ENCODE results near the gene HECTD2.
"Not testable (repeated sequence)": the region's sequence is repeated elsewhere in the genome, so short reads cannot be mapped to it uniquely, and the experiment has no call there.

The HECTD2 gene

DNA sequence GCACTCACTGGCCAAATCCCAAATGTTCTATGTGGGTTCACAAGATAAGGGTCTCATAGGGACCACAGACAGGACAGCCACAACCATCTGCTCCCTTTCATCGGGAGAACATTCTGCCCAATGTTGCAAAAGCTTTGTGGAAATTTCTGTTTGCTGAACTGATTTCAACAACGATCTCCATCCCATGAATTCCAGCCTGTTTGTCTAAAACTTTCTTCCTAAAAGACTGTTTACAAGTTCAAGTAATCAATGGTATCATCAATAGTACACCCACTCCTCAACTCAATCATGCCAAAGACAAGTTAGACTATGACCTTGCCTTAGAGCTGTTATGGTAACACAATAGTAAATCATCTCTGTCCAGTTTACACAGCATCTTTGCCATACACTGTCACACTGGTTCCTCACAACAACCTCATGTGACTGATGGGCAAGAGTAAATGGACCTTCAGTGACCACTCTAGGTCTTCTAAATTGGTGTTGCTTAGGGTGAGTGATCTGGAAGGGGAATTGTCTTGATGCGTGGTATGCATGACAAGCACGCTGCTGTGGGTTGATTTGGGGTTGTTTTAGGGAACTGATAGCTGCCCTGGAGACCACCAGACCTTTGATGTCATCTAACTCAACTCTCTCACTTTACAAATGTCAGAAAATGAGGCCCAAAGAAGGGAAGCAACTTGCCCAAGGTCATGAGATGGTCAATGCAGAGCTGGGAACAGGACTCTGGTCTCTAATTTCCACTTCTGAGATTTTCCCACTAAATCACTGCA, 127.7 kb downstream of the HECTD2 start:
- DNase-seq (ENCODE audit: low spot score): no peak

DNA sequence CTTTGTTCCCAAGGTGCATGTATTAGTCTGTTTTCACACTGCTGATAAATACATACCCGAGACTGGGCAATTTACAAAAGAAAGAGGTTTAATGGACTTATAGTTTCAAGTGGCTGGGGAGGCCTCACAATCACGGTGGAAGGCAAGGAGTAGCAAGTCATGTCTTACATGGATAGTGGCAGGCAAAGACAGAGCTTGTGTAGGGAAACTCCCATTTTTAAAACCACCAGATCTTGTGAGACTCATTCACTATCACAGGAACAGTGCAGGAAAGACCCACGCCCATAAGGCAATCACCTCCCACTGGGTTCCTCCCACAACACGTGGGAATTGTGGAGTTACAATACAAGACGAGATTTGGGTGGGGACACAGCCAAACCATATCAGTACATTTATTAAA, 129.8 kb downstream of the HECTD2 start:
- DNase-seq (ENCODE audit: low spot score): no peak

DNA sequence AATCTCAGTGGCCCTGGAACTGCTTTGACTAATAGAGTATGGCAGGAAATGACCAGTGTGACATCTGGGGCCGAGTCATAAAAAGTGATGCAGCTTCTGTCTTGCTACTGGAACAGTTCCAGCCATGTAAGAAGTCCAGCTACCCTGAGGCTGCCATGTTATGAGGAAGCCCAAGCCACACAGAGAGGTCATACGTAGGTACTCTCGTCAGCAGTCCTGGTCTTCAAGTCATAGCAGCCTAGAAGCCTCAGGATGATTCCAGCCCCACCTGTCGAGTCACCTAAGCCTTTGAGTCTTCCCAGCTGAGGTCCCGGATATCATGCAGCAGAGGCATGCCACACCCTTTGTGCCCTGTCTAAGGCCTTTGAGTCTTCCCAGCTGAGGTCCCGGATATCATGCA, 130.6 kb downstream of the HECTD2 start:
- DNase-seq (ENCODE audit: low spot score): no peak

DNA sequence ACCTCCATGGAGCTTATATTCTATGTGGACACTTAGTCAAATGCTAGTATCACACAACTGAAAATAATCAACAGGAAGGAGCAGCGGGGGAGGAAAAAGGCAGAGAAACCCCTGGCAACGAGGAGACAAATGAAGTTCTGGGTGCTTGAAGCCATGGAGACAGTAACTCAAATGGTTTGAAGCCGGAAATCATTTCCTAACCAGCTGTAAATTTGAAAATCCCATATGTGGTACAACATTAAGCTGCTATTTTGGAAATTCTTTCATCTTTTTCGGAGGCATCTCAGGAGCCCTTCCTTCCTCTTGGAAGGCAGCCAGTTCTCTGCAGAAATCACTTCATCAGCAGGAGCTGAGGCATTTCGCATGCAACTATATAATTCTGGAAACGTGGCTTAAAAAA, 131.3 kb downstream of the HECTD2 start:
- no peak for DNase-seq (ENCODE audit: low spot score)

DNA sequence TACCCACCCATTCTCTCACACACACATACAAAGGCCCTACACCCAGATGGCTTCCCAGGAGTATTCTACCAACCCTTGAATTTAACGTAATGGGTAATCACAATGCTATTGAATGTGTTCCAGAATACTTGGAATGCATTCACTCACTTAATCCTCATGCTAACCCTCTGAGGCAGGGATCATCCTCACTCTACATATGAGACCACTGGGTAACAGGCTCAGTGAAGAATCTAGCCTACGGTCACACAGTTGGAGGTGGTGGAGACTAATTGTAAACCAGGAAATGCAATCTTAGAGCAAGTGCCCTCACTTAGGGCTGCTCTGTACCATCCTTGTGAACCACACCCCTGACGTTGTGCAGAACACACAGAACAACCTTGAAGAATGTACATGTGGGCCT, 135.2 kb downstream of the HECTD2 start:
- DNase-seq (ENCODE audit: low spot score): no peak

DNA sequence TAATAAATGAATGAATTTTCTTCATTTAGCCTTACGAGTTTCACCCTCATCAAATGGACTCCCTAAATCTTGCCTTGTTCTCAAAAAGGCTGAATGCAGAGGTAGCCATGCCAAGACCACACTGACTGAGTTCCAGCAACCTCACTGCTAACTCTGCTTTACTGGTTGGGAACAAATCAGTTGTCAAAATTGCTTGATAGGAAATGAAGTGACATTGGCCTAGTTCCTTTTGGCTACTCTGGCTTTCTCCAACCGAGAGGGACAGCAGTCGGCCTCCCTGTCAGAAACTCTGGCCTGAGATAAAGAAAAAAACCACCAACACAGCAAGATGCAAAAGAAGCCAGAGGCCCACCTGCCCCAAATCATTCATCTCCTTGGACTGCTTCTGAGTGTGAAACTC, 135.7 kb downstream of the HECTD2 start:
- DNase-seq (ENCODE audit: low spot score): no peak

DNA sequence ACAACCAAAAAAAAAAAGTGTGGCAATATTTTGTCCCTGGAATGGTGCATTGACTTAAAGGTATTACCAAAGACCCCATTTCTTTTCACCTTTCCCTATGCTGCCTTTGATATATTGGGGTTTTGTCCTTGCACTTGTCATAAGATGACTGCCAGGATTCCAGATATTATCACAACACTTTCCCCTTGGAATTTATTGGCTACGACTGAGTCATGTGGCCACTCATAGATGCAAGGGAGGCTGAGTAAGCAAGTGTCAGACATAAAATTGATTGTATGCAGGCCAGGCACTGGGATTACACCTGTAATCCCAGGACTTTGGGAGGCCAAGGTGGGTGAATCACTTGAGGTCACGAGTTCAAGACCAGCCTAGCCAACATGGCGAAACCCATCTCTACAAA, 139.1 kb downstream of the HECTD2 start:
- DNase-seq (ENCODE audit: low spot score): no peak

DNA sequence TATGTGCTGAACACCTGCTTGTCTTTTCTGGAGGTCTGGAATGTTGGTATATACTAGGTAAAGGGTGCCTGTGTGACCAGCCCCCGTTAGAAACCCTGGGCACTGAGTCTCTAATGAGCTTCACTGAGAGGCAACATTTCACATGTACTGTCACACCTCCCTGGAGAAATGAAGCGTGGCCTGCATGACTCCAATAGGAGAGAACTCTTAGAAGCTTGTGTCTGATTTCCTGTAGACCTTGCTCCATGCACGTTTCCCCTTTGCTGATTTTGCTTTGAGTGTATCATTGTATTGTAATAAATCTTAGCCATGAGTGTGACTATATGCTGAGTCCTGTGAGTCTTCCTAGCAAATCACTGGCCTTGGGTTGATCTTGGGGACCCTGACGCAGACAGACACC, 139.9 kb downstream of the HECTD2 start:
- no peak for DNase-seq (ENCODE audit: low spot score)

DNA sequence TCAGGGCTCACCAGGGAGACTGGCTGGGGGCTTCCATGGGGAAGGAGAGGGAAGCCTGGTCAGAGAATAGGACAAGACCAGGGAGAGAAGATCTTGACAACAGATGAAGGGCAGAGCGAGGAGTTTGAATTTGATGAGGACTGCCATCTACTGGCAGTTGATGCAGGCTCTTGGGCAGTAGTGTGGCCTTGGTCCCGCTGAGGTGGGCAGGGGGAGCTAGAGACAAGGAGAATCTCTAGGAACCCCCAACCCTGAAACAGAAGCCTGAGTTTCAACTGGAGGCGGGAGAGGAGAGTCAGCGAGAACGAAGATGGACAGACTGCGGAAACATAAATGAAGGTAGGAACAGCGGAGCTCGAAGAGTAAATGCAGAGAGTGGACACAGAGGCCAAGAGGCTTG, 141.7 kb downstream of the HECTD2 start:
- no peak for DNase-seq (ENCODE audit: low spot score)

DNA sequence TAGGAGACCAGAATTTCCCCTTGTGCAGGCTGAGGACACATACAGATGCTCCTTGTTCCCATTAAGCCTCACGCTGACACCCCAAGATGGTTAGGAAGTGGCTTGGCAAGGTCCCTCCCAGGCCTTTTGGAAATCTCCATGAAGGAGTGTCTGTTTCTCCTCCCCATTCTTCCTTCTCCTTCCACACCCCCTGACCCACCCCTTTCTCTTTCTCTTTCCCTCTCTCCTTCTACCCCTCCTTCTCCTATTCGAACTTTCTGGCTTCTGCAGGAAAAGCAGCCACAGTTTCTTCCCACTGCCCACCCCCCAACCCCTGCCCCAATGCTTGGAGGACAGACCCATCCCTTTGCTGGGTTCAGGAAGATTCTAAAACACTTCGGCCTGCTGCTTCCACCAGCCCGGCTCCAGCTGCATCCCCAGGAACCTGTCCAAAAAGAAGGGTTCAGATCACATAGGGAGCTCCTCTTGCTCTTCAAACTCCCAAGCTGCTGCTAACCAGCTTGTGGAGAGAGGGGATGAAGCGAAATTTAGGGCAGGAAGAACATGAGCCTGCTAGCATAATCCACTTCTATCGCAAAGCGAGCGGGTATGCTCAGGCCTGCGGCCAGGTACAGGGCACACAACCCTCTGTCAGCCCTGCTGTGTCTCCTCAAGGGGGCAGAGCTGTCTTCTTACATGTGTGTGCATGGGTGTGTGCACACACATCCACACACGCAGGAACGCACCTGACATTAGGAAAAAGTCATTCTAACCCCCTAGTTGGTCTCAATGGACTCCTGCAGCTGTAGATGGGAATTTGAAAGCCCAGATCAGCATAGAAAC, 142.3 kb downstream of the HECTD2 start:
- DNase-seq (ENCODE audit: low spot score): no peak

DNA sequence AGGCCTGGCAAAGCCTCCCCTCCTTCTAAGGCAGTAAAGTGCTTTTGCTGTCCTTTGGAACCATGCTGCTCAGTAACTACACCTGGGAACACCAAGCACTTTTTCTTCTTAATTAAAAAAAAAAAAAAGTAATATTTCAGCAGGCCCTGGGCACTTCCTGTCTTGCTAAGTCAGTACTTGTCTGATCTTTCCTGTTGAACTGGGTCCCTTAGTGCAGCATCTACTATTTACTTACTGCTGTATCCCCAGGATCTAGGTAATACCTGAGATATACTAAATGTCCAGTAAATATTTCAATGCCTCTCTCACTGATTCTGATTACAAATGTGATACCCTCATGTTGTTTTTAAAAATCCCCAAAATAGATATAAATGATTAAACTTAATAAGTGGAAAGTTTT, 145.3 kb downstream of the HECTD2 start:
- no peak for DNase-seq (ENCODE audit: low spot score)

DNA sequence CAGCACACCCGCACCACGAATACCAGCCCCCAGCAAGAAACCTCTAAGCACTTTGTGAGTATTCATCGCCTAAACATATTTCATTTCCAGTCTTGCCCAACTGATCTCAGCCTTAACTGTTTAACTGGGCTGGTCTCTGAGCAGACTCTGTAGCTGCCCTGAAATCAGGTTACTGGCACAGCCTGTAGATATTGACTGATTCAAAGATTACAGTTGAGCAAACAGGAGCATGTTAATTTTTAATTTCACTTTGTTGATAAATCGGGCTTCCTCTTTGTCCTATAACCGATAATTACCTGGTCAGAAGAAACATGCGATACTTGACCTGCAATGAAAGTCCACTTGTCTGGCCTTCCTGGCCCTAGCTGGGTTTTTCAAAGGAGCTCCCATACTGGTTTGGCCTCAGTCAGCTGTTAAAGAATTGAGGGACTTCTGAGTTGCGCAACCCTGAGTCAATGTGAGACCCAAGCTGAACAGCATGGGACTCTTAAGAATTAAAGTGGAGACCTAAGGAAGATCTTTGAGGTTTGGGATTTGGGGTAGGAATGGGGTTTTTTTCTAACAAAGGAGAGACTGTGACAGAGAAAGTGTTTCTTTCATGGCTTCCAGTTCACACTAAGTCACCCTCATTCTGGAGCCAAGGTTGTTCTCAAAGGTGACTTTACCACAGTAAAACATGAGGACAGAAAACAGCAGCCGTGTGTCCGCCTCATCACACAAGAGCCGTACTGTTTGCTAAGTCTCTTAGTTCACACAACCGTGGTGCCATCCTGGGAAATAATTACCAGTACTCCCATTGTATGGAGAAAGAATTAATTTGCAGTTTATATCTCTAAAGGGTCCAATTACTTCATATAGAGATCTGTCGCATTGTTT, 146.8 kb downstream of the HECTD2 start:
- DNase-seq (ENCODE audit: low spot score): no peak

DNA sequence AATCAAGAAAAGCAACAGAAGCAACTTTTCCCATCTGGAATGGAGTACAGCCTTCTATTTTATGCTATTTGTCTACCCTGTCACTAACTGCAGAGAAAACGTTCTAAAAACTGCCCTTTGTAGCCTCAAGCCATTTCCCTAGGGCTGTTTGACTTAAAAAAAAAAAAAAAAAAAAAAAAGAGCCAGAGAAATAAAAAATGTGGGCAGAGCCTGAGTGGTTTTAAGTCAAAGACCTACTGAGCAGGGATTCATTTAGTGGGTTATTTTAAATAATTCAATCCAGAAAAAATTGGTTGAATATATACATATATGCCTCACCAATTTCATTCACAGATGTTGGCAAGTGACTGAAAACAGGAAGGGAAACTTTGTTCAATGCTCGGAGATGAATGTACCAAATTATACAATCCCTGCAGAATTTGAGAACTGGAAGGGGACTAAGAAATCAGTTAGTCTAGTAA, 147.5 kb downstream of the HECTD2 start:
- DNase-seq (ENCODE audit: low spot score): no peak

DNA sequence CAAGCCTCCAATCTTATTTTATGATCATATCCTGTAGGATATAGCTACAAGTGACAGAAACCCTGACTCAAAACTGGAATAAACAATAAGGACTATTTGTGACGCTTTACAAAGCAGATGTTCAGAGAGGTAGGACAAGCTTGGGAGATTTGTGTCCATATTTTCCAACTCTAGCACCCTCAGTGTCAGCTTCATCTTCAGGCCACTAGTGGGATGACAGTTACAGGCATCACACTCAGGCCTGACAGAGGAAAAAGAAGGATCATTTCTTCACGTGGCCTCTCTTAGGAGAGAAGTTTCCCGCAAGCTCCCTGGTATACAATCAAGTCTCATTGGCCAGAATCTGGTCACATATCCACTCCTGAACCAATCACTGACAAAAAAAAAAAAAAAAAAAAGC, 148.3 kb downstream of the HECTD2 start:
- DNase-seq (ENCODE audit: low spot score): no peak

DNA sequence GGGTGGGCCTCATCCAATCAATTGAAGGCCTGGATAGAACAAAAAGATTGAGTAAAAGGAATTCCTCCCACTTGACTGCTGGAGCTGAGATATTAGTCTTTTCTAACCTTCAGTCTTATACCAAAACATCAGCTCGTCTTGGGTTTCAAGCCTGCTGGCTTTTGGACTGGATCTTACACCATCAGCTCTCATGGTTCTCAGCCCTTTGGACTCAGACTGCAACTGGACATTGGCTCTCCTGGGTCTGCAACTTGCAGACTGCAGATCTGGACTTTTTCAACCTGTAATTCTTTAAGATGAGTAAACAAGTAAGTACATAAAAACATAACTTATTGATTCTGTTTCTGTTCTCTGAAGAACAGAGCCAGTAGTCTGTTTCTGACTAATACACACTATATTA, 149.0 kb downstream of the HECTD2 start:
- DNase-seq (ENCODE audit: low spot score): no peak

DNA sequence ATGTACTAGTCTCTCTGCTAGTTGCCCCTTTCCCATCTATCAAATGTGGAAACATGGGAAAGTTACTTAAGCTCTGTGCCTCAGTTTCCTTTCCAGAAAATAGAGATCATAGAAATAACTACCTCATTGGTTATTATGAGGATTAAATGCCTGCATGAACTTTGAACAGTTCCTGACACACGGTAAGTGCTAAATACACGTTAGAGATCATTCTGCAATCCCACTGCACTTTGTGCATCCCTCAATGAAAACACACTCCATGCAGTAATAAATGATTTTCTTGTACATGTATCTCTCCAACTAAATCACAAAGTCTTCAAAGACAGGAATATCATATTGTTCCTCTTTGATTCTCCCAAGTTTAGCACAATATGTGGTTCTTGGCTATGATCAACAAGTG, 149.6 kb downstream of the HECTD2 start:
- no peak for DNase-seq (ENCODE audit: low spot score)

DNA sequence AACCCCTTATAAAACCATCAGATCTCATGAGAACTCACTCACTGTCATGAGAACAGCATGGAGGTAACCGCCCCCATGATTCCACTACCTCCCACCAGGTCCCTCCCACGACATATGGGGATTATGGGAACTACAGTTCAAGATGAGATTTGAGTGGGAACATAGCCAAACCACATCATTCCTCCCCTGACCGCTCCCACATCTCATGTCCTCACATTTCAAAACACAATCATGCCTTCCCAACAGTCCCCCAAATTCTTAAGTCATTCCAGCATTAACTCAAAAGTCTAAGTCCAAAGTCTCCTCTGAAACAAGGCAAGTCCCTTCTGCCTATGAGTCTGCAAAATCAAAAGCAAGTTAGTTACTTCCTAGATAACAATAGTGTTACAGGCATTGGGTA, 150.7 kb downstream of the HECTD2 start:
- DNase-seq (ENCODE audit: low spot score): not testable (repeated sequence)

DNA sequence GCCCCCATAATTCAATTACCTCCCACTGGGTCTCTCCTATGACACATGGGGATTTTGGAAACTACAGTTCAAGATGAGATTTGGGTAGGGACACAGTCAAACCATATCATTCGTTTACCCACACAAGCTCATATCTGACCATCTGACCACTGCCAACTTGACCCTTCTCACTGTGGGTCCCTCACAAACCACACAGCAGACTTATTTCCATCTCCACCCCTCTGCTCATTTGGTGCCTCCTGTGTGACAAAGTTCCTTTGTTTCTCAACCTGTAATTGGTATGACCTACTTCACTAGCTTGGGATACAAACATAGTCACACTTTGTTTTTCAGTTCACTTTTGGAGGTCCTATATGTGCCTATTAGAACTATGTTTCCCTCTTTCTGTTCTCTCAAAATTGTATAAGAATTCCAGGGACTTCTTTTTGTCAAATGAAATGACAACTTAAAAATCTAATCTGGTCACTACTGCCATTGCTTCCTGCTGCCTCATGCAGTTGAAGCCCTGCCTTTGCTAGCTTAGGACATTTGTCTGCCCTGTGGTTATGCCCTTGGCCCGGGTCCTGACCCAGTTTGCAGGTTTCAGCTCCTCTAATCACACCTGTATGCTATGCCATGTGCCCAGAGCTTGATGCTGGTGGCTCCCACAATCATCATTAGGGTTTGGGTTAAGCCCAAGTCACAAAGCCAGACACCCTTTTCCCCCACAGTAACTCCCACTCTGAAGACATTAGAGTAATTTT, 152.9 kb downstream of the HECTD2 start:
- DNase-seq (ENCODE audit: low spot score): no peak

DNA sequence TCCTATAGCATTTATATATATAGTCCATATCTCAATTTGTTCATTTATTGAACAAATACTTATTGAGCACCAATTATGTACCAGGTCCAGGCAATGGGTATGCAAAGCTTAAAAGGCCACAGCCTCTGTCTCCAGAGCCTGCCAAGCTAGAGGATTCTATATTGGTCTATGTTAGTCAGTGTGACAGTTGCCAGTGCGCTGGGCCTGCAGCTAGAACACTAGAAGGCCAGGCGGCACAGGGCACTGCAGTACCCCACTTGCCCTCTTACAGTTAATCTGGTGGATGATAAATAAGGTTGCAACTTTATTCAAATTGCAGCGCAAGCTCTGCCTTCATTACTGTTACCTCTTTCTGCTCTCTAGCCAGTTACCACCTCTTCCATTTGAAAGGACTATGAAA, 153.9 kb downstream of the HECTD2 start:
- DNase-seq (ENCODE audit: low spot score): no peak

Measured in CD4-positive, alpha-beta T cell treated with Interleukin-2 at 100 ng/mL for 4 hours (primary cell).